GM23248 (cell line): ENCODE results near the gene LRSAM1.

Experiments
- EZH2 ChIP-seq: fragments of 200-600 bp; sonication (generic); IDR thresholded peaks from 2 replicates; pipeline ENCODE4 v1.6.1; 2018; ENCODE audit warnings: antibody characterized with exemption, mild to moderate bottlenecking; ENCODE audit not compliant: insufficient read depth, poor library complexity, severe bottlenecking
- EZH2phosphoT487 ChIP-seq: fragments of 200-600 bp; sonication (generic); IDR thresholded peaks from 2 replicates; pipeline ENCODE4 v1.6.1; 2018; ENCODE audit warnings: antibody characterized with exemption, moderate library complexity, mild to moderate bottlenecking, low read depth; ENCODE audit not compliant: insufficient read depth

DNA sequence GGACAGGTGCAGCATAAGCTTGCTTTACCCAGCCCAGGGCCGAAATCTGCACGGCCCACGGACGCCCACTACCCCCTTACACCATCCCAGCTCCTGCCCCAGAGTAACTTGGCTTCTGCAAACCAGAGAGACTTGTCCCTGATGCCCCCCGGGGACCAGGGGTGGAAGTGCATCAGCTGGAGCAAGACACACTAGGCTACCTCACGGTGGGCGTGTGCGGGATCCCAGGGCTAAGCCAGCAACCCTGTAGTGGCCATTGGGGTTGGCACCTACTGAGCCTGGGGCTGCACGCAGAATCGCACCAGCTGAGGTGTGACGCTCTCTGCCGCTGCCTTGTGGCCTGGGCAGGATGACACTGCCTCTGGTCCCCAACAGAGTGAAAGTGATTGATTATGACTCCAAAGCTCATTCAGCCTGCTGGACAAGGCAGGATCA lies 33.3 kb upstream of the LRSAM1 start:
- TF ChIP-seq EZH2: no peak
- no peak for TF ChIP-seq EZH2phosphoT487
